ENCODE measurements around the gene SMIM12. TPM values are rescaled to one million over a fixed set of nuclear protein-coding genes. Genes with fewer than 3 reads are reported as not detected.

SMIM12 gene
- total RNA-seq, 4 donors from 2014 or later = 17.1 to 38.1 (median 31.5) TPM

GRCh38 chr1:34874296-34874952 lies 14.9 kb upstream of the SMIM12 start:
- Histone ChIP-seq H3K9me3 (no peaks in the 10 kb centered on the region), H3K4me1 (no peaks in the 10 kb centered on the region), H3K27me3 (peaks cover 71% of the 10 kb centered on the region), H3K36me3 (no peaks in the 10 kb centered on the region), H3K27ac (no peak overlapping the region), H3K4me3 (no peak overlapping the region)
- no peak for DNase-seq (ENCODE audit: low spot score in 2 of 2)
- TF ChIP-seq POLR2AphosphoS5 (IDR thresholded peaks at IDR 0.05) = no peak
- 65% methylated on average over 4 of the region's 4 CpGs for WGBS

- DNase-seq (ENCODE audit: low spot score in 2 of 2) = no peak
- TF ChIP-seq POLR2A (IDR thresholded peaks at IDR 0.05) = no peak
- TF ChIP-seq POLR2AphosphoS5 (IDR thresholded peaks at IDR 0.05) = no peak
- no peak for TF ChIP-seq CTCF (IDR thresholded peaks at IDR 0.05)
- no peak for TF ChIP-seq EP300 (IDR thresholded peaks at IDR 0.05)
- Histone ChIP-seq H3K4me3 (no peak overlapping the region), H3K36me3 (no peaks in the 10 kb centered on the region), H3K27me3 (peaks cover 52% of the 10 kb centered on the region), H3K4me1 (peaks cover under 1% of the 10 kb centered on the region), H3K9me3 (no peaks in the 10 kb centered on the region), H3K27ac (no peak overlapping the region)
- 87% methylated on average over 4 of the region's 4 CpGs for WGBS
Measured at GRCh38 chr1:34872133-34872503, 12.6 kb upstream of the SMIM12 start.

GRCh38 chr1:34871443-34872132 lies 12.0 kb upstream of the SMIM12 start:
- no peaks in the 10 kb centered on the region for H3K36me3 ChIP-seq
- peaks cover 47% of the 10 kb centered on the region for H3K27me3 ChIP-seq
- WGBS = 76% methylated on average over 16 of the region's 17 CpGs
- no peak for TF ChIP-seq POLR2A (IDR thresholded peaks at IDR 0.05)
- TF ChIP-seq POLR2AphosphoS5 (IDR thresholded peaks at IDR 0.05) = no peak
- no peak for TF ChIP-seq CTCF (IDR thresholded peaks at IDR 0.05)
- TF ChIP-seq EP300 (IDR thresholded peaks at IDR 0.05) = no peak
- H3K27ac ChIP-seq = no peak overlapping the region
- no peak overlapping the region for H3K4me3 ChIP-seq
- H3K4me1 ChIP-seq = peaks cover 6% of the 10 kb centered on the region
- DNase-seq (ENCODE audit: low spot score in 2 of 2) = no peak
- H3K9me3 ChIP-seq = no peaks in the 10 kb centered on the region

GRCh38 chr1:34870395-34870794 lies 10.8 kb upstream of the SMIM12 start:
- TF ChIP-seq EP300 (IDR thresholded peaks at IDR 0.05) = no peak
- TF ChIP-seq POLR2AphosphoS5 (IDR thresholded peaks at IDR 0.05) = no peak
- TF ChIP-seq POLR2A (IDR thresholded peaks at IDR 0.05) = no peak
- no peak for TF ChIP-seq CTCF (IDR thresholded peaks at IDR 0.05)
- Histone ChIP-seq H3K27ac (no peak overlapping the region), H3K27me3 (peaks cover 35% of the 10 kb centered on the region), H3K9me3 (no peaks in the 10 kb centered on the region), H3K36me3 (no peaks in the 10 kb centered on the region), H3K4me1 (peaks cover 18% of the 10 kb centered on the region), H3K4me3 (no peak overlapping the region)
- WGBS = 48% methylated on average over 2 of the region's 2 CpGs
- DNase-seq (ENCODE audit: low spot score in 2 of 2) = no peak

- 87% methylated on average over 4 of the region's 4 CpGs for WGBS
- TF ChIP-seq POLR2A (IDR thresholded peaks at IDR 0.05) (no peak), EP300 (IDR thresholded peaks at IDR 0.05) (no peak), CTCF (IDR thresholded peaks at IDR 0.05) (no peak)
- H3K4me1 ChIP-seq = peaks cover 19% of the 10 kb centered on the region
- no peaks in the 10 kb centered on the region for H3K9me3 ChIP-seq
- DNase-seq (ENCODE audit: low spot score in 2 of 2) = no peak
- H3K4me3 ChIP-seq = no peak overlapping the region
- peaks cover 29% of the 10 kb centered on the region for H3K27me3 ChIP-seq
- H3K27ac ChIP-seq = no peak overlapping the region
- H3K36me3 ChIP-seq = no peaks in the 10 kb centered on the region
Measured at GRCh38 chr1:34869760-34870159, 10.2 kb upstream of the SMIM12 start.
